ENCODE measurements around the gene EEF1AKMT1.

The EEF1AKMT1 gene

DNA sequence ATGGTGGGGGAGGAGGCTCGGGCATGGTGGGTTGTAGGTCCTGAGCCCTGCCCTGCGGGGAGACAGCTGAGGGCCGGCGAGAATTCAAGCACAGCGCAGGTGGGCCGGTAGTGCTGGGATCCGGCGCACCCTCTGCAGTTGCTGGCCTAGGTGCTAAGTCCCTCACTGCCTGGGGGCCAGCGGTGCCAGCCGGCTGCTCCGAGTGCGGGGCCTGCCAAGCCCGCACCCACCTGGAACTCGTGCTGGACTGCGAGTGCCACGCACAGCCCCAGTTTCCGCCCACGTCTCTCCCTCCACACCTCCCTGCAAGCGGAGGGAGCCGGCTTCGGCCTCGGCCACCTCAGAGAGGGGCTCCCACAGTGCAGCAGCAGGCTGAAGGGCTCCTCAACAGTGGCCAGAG is 33.7 kb downstream of the EEF1AKMT1 start:
- Histone ChIP-seq H3K9me3 (ENCODE audit: insufficient read depth, low read depth, low read length) (no peaks in the 10 kb centered on the region), H3K9ac (ENCODE audit: low read depth, low read length) (no peak overlapping the region), H3K4me1 (ENCODE audit: insufficient read depth, low read length) (no peaks in the 10 kb centered on the region), H3K4me3 (ENCODE audit: low read length) (no peak overlapping the region), H3K27ac (ENCODE audit: low read depth, low read length) (no peak overlapping the region), H3K27me3 (ENCODE audit: insufficient read depth, low read length) (no peaks in the 10 kb centered on the region), H3K36me3 (ENCODE audit: insufficient read depth, low read length) (no peaks in the 10 kb centered on the region)
- 96% methylated on average over 22 of the region's 22 CpGs for WGBS

GRCh38 chr13:20738616-20739015 is 35.1 kb downstream of the EEF1AKMT1 start:
- H3K9ac ChIP-seq (ENCODE audit: low read depth, low read length) = no peak overlapping the region
- H3K27ac ChIP-seq (ENCODE audit: low read depth, low read length) = no peak overlapping the region
- H3K36me3 ChIP-seq (ENCODE audit: insufficient read depth, low read length) = no peaks in the 10 kb centered on the region
- H3K4me1 ChIP-seq (ENCODE audit: insufficient read depth, low read length) = no peaks in the 10 kb centered on the region
- H3K27me3 ChIP-seq (ENCODE audit: insufficient read depth, low read length) = no peaks in the 10 kb centered on the region
- 95% methylated on average over 6 of the region's 6 CpGs for WGBS
- no peaks in the 10 kb centered on the region for H3K9me3 ChIP-seq (ENCODE audit: insufficient read depth, low read depth, low read length)
- H3K4me3 ChIP-seq (ENCODE audit: low read length) = no peak overlapping the region

DNA sequence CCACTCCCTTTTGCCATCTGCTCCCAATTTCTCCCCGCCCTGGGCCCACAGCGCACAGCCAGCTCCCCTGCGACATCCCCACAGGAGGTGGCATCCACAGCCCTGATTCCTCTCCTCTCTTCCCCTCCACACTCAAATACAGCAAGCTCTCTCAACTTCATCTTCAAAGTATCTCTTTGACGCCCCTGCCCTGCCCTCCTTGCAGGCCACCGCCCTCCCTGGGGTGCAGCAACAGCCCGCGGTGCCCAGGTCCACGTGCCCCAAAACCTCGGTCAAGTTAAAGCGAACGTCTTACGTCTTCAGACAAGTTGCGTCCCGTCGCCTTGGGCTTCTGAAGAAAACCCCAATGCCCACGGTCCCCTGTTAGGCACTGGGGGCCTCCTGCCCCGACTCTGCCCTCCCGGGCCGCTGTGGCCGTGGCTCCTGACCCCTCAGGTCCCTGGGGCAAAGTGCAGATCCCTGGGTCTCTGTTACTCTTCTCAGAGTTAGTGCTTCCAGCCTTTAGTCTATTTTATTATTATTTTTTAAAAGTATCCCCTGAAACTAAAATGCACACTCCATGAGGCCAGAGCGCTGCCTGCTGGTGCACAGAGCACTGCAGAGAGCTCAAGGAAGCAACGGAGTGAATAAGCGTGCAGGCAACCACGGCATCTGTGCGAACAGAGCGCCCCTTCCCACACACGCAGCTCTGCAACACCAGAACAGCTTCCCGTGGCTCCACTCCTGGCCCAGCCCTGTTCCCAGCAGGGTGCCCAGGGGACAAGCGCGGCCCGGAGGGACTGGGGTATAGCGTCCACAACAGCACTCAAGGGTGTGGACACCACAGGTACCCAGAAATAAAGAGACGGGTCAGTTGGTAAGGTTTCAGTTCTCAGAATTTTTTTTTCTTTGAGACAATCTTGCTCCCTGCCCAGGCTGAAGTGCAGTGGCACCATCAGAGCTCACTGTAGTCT is 43.9 kb downstream of the EEF1AKMT1 start:
- Histone ChIP-seq H3K4me1 (ENCODE audit: insufficient read depth, low read length) (no peaks in the 10 kb centered on the region), H3K4me3 (ENCODE audit: low read length) (no peak overlapping the region), H3K36me3 (ENCODE audit: insufficient read depth, low read length) (no peaks in the 10 kb centered on the region), H3K27ac (ENCODE audit: low read depth, low read length) (no peak overlapping the region), H3K27me3 (ENCODE audit: insufficient read depth, low read length) (no peaks in the 10 kb centered on the region), H3K9me3 (ENCODE audit: insufficient read depth, low read depth, low read length) (no peaks in the 10 kb centered on the region), H3K9ac (ENCODE audit: low read depth, low read length) (no peak overlapping the region)
- 93% methylated on average over 33 of the region's 33 CpGs for WGBS

- H3K36me3 ChIP-seq (ENCODE audit: insufficient read depth, low read length) = no peaks in the 10 kb centered on the region
- H3K4me1 ChIP-seq (ENCODE audit: insufficient read depth, low read length) = no peaks in the 10 kb centered on the region
- H3K27ac ChIP-seq (ENCODE audit: low read depth, low read length) = no peak overlapping the region
- whole genome bisulfite sequencing = 91% methylated on average over 14 of the region's 14 CpGs
- H3K27me3 ChIP-seq (ENCODE audit: insufficient read depth, low read length) = no peaks in the 10 kb centered on the region
- no peak overlapping the region for H3K9ac ChIP-seq (ENCODE audit: low read depth, low read length)
- no peaks in the 10 kb centered on the region for H3K9me3 ChIP-seq (ENCODE audit: insufficient read depth, low read depth, low read length)
- H3K4me3 ChIP-seq (ENCODE audit: low read length) = no peak overlapping the region
These were observed 45.0 kb downstream of the EEF1AKMT1 start for GRCh38 chr13:20728579-20729311.

- no peak overlapping the region for H3K4me3 ChIP-seq (ENCODE audit: low read length)
- H3K9me3 ChIP-seq (ENCODE audit: insufficient read depth, low read depth, low read length) = no peaks in the 10 kb centered on the region
- no peaks in the 10 kb centered on the region for H3K4me1 ChIP-seq (ENCODE audit: insufficient read depth, low read length)
- no peak overlapping the region for H3K9ac ChIP-seq (ENCODE audit: low read depth, low read length)
- peaks cover 5% of the 10 kb centered on the region for H3K27me3 ChIP-seq (ENCODE audit: insufficient read depth, low read length)
- WGBS = 95% methylated on average over 5 of the region's 6 CpGs
- H3K36me3 ChIP-seq (ENCODE audit: insufficient read depth, low read length) = no peaks in the 10 kb centered on the region
- no peak overlapping the region for H3K27ac ChIP-seq (ENCODE audit: low read depth, low read length)
These were observed 45.9 kb downstream of the EEF1AKMT1 start for GRCh38 chr13:20727856-20728255.

- peak overlapping the region; percentile 56 for H3K4me3 ChIP-seq (ENCODE audit: low read length)
- peaks cover 7% of the 10 kb centered on the region; the same call in 1 of the 2 replicates for H3K4me1 ChIP-seq (ENCODE audit: insufficient read depth, low read length)
- H3K27ac ChIP-seq (ENCODE audit: low read depth, low read length) = no peak overlapping the region
- no peaks in the 10 kb centered on the region for H3K9me3 ChIP-seq (ENCODE audit: insufficient read depth, low read depth, low read length)
- H3K36me3 ChIP-seq (ENCODE audit: insufficient read depth, low read length) = no peaks in the 10 kb centered on the region
- peaks cover 47% of the 10 kb centered on the region for H3K27me3 ChIP-seq (ENCODE audit: insufficient read depth, low read length)
- 3% methylated on average over 80 of the region's 81 CpGs for WGBS
- H3K9ac ChIP-seq (ENCODE audit: low read depth, low read length) = peak overlapping the region; percentile 13; the same call in 1 of the 2 replicates
These were observed 52.1 kb downstream of the EEF1AKMT1 start for GRCh38 chr13:20721454-20722357.

DNA sequence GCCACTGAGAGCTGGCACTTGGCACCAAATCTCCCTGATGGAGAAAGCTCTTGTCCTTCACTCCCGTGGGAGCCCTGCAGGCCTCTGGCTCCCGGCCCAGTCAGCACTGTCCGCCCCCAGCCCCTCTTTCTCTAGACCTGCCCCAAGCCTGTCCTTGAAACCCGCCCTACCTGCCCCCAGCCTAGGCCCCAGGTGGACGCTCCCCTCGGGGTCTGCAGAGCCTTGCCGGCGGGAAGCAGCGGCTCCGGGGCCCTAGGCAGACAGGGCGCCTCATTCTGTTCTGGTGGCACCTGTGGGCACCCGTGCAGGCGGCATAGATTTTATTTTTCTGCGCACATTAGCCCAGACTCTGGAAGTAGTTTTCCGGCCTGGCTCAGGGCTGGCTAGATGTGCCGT is 52.7 kb downstream of the EEF1AKMT1 start:
- H3K27me3 ChIP-seq (ENCODE audit: insufficient read depth, low read length) = peaks cover 52% of the 10 kb centered on the region
- no peak overlapping the region for H3K27ac ChIP-seq (ENCODE audit: low read depth, low read length)
- H3K36me3 ChIP-seq (ENCODE audit: insufficient read depth, low read length) = no peaks in the 10 kb centered on the region
- WGBS = 69% methylated on average over 16 of the region's 16 CpGs
- peaks cover 13% of the 10 kb centered on the region; the same call in 1 of the 2 replicates for H3K4me1 ChIP-seq (ENCODE audit: insufficient read depth, low read length)
- 0 out of 2 replicates have a peak overlapping the region, but pooled peaks have one; percentile 13 for H3K9ac ChIP-seq (ENCODE audit: low read depth, low read length)
- peak overlapping the region; percentile 56 for H3K4me3 ChIP-seq (ENCODE audit: low read length)
- H3K9me3 ChIP-seq (ENCODE audit: insufficient read depth, low read depth, low read length) = no peaks in the 10 kb centered on the region

DNA sequence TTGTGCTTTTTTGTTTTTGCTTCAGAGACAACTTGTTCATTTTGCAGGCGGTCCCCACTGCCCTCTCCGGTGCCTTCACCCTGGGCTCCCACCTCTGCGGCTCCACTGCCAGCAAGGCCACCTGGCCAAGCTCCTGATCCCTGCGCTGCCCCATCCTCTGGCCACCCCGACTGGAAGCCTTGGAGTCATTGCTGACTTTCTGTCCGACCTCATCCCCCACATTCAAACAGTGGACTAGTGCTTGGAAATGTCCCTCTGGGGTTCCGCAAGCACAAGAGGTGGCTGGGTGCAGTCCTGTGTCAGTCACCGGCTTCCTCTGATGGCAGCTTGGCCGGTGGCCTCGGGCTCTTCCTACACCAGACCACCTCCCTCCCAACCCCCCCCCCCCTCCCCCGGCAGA is 53.3 kb downstream of the EEF1AKMT1 start:
- Histone ChIP-seq H3K27me3 (ENCODE audit: insufficient read depth, low read length) (peaks cover 52% of the 10 kb centered on the region), H3K4me3 (ENCODE audit: low read length) (no peak overlapping the region), H3K9me3 (ENCODE audit: insufficient read depth, low read depth, low read length) (no peaks in the 10 kb centered on the region), H3K4me1 (ENCODE audit: insufficient read depth, low read length) (peaks cover 13% of the 10 kb centered on the region; the same call in 1 of the 2 replicates), H3K36me3 (ENCODE audit: insufficient read depth, low read length) (no peaks in the 10 kb centered on the region), H3K9ac (ENCODE audit: low read depth, low read length) (no peak overlapping the region), H3K27ac (ENCODE audit: low read depth, low read length) (no peak overlapping the region)
- 89% methylated on average over 10 of the region's 11 CpGs for WGBS

GRCh38 chr13:20719783-20720182 is 54.0 kb downstream of the EEF1AKMT1 start:
- 86% methylated on average over 13 of the region's 13 CpGs for WGBS
- Histone ChIP-seq H3K4me1 (ENCODE audit: insufficient read depth, low read length) (peaks cover 13% of the 10 kb centered on the region; the same call in 1 of the 2 replicates), H3K36me3 (ENCODE audit: insufficient read depth, low read length) (no peaks in the 10 kb centered on the region), H3K9ac (ENCODE audit: low read depth, low read length) (no peak overlapping the region), H3K9me3 (ENCODE audit: insufficient read depth, low read depth, low read length) (no peaks in the 10 kb centered on the region), H3K27ac (ENCODE audit: low read depth, low read length) (no peak overlapping the region), H3K27me3 (ENCODE audit: insufficient read depth, low read length) (peaks cover 52% of the 10 kb centered on the region), H3K4me3 (ENCODE audit: low read length) (no peak overlapping the region)

- 91% methylated on average over 12 of the region's 12 CpGs for WGBS
- H3K27me3 ChIP-seq (ENCODE audit: insufficient read depth, low read length) = peaks cover 52% of the 10 kb centered on the region
- H3K4me3 ChIP-seq (ENCODE audit: low read length) = no peak overlapping the region
- H3K27ac ChIP-seq (ENCODE audit: low read depth, low read length) = no peak overlapping the region
- no peaks in the 10 kb centered on the region for H3K36me3 ChIP-seq (ENCODE audit: insufficient read depth, low read length)
- no peaks in the 10 kb centered on the region for H3K9me3 ChIP-seq (ENCODE audit: insufficient read depth, low read depth, low read length)
- no peak overlapping the region for H3K9ac ChIP-seq (ENCODE audit: low read depth, low read length)
- H3K4me1 ChIP-seq (ENCODE audit: insufficient read depth, low read length) = peaks cover 13% of the 10 kb centered on the region; the same call in 1 of the 2 replicates
These were observed 54.7 kb downstream of the EEF1AKMT1 start for GRCh38 chr13:20718958-20719566.
